Measurements from ENCODE around the gene ITPR2.
"Not testable (repeated sequence)": the region's sequence is repeated elsewhere in the genome, so short reads cannot be mapped to it uniquely, and the experiment has no call there.

The ITPR2 gene

GRCh38 chr12:26732005-26732908 is 100.7 kb downstream of the ITPR2 start:
- no peak overlapping the region for H3K27ac ChIP-seq (ENCODE audit: low read depth, low read length)
- no peaks in the 10 kb centered on the region for H3K9me3 ChIP-seq (ENCODE audit: low read length)
- peaks cover 28% of the 10 kb centered on the region for H3K4me1 ChIP-seq (ENCODE audit: insufficient read depth, low read length)
- no peaks in the 10 kb centered on the region for H3K27me3 ChIP-seq (ENCODE audit: control insufficient read depth in 1 of 2, insufficient read depth in 2 of 2, low read length in 2 of 2)
- no peak overlapping the region for H3K9ac ChIP-seq (ENCODE audit: low read length)
- H3K4me3 ChIP-seq (ENCODE audit: low read depth in 1 of 2, low read length in 2 of 2), result no peak overlapping the region
- no peaks in the 10 kb centered on the region for H3K36me3 ChIP-seq (ENCODE audit: insufficient read depth, low read length)

GRCh38 chr12:26730481-26731350 is 102.3 kb downstream of the ITPR2 start:
- no peaks in the 10 kb centered on the region for H3K9me3 ChIP-seq (ENCODE audit: low read length)
- no peak overlapping the region for H3K27ac ChIP-seq (ENCODE audit: low read depth, low read length)
- no peak overlapping the region for H3K4me3 ChIP-seq (ENCODE audit: low read depth in 1 of 2, low read length in 2 of 2)
- no peaks in the 10 kb centered on the region for H3K27me3 ChIP-seq (ENCODE audit: control insufficient read depth in 1 of 2, insufficient read depth in 2 of 2, low read length in 2 of 2)
- H3K36me3 ChIP-seq (ENCODE audit: insufficient read depth, low read length), result no peaks in the 10 kb centered on the region
- H3K4me1 ChIP-seq (ENCODE audit: insufficient read depth, low read length), result peaks cover 31% of the 10 kb centered on the region
- H3K9ac ChIP-seq (ENCODE audit: low read length), result no peak overlapping the region

GRCh38 chr12:26729137-26729671 is 103.8 kb downstream of the ITPR2 start:
- H3K4me3 ChIP-seq (ENCODE audit: low read depth in 1 of 2, low read length in 2 of 2); H3K27me3 ChIP-seq (ENCODE audit: control insufficient read depth in 1 of 2, insufficient read depth in 2 of 2, low read length in 2 of 2); H3K36me3 ChIP-seq (ENCODE audit: insufficient read depth, low read length); H3K9me3 ChIP-seq (ENCODE audit: low read length); H3K9ac ChIP-seq (ENCODE audit: low read length); H3K27ac ChIP-seq (ENCODE audit: low read depth, low read length): not testable (repeated sequence)
- H3K4me1 ChIP-seq (ENCODE audit: insufficient read depth, low read length), result peaks cover 32% of the 10 kb centered on the region

GRCh38 chr12:26728205-26729050 is 104.6 kb downstream of the ITPR2 start:
- no peak overlapping the region for H3K4me3 ChIP-seq (ENCODE audit: low read depth in 1 of 2, low read length in 2 of 2)

GRCh38 chr12:26727482-26728204 is 105.4 kb downstream of the ITPR2 start:
- H3K27me3 ChIP-seq (ENCODE audit: control insufficient read depth in 1 of 2, insufficient read depth in 2 of 2, low read length in 2 of 2), result no peaks in the 10 kb centered on the region
- no peaks in the 10 kb centered on the region for H3K36me3 ChIP-seq (ENCODE audit: insufficient read depth, low read length)
- no peak overlapping the region for H3K9ac ChIP-seq (ENCODE audit: low read length)
- no peak overlapping the region for H3K27ac ChIP-seq (ENCODE audit: low read depth, low read length)
- H3K9me3 ChIP-seq (ENCODE audit: low read length), result no peaks in the 10 kb centered on the region
- H3K4me1 ChIP-seq (ENCODE audit: insufficient read depth, low read length), result peaks cover 40% of the 10 kb centered on the region
- H3K4me3 ChIP-seq (ENCODE audit: low read depth in 1 of 2, low read length in 2 of 2), result no peak overlapping the region

More at GRCh38 chr12:26728205-26729050, 104.6 kb downstream of the ITPR2 start:
- no peak overlapping the region for H3K9ac ChIP-seq (ENCODE audit: low read length)
- no peak overlapping the region for H3K27ac ChIP-seq (ENCODE audit: low read depth, low read length)
- peaks cover 35% of the 10 kb centered on the region for H3K4me1 ChIP-seq (ENCODE audit: insufficient read depth, low read length)
- no peaks in the 10 kb centered on the region for H3K36me3 ChIP-seq (ENCODE audit: insufficient read depth, low read length)
- no peaks in the 10 kb centered on the region for H3K27me3 ChIP-seq (ENCODE audit: control insufficient read depth in 1 of 2, insufficient read depth in 2 of 2, low read length in 2 of 2)
- H3K9me3 ChIP-seq (ENCODE audit: low read length), result no peaks in the 10 kb centered on the region

GRCh38 chr12:26726956-26727355 is 106.0 kb downstream of the ITPR2 start:
- Histone ChIP-seq H3K4me1 (ENCODE audit: insufficient read depth, low read length) (peaks cover 37% of the 10 kb centered on the region), H3K27ac (ENCODE audit: low read depth, low read length) (no peak overlapping the region), H3K4me3 (ENCODE audit: low read depth in 1 of 2, low read length in 2 of 2) (no peak overlapping the region), H3K9ac (ENCODE audit: low read length) (no peak overlapping the region), H3K36me3 (ENCODE audit: insufficient read depth, low read length) (no peaks in the 10 kb centered on the region), H3K27me3 (ENCODE audit: control insufficient read depth in 1 of 2, insufficient read depth in 2 of 2, low read length in 2 of 2) (no peaks in the 10 kb centered on the region), H3K9me3 (ENCODE audit: low read length) (no peaks in the 10 kb centered on the region)

- no peaks in the 10 kb centered on the region for H3K9me3 ChIP-seq (ENCODE audit: low read length)
- no peak overlapping the region for H3K4me3 ChIP-seq (ENCODE audit: low read depth in 1 of 2, low read length in 2 of 2)
- no peaks in the 10 kb centered on the region for H3K27me3 ChIP-seq (ENCODE audit: control insufficient read depth in 1 of 2, insufficient read depth in 2 of 2, low read length in 2 of 2)
- H3K36me3 ChIP-seq (ENCODE audit: insufficient read depth, low read length), result no peaks in the 10 kb centered on the region
- no peak overlapping the region for H3K9ac ChIP-seq (ENCODE audit: low read length)
- peak overlapping the region; percentile 39 for H3K27ac ChIP-seq (ENCODE audit: low read depth, low read length)
- peaks cover 28% of the 10 kb centered on the region for H3K4me1 ChIP-seq (ENCODE audit: insufficient read depth, low read length)
Measured at GRCh38 chr12:26725276-26725916, 107.6 kb downstream of the ITPR2 start.

- Histone ChIP-seq H3K9ac (ENCODE audit: low read length) (peak overlapping the region; percentile 16), H3K36me3 (ENCODE audit: insufficient read depth, low read length) (no peaks in the 10 kb centered on the region), H3K9me3 (ENCODE audit: low read length) (no peaks in the 10 kb centered on the region), H3K27ac (ENCODE audit: low read depth, low read length) (peak overlapping the region; percentile 60), H3K27me3 (ENCODE audit: control insufficient read depth in 1 of 2, insufficient read depth in 2 of 2, low read length in 2 of 2) (no peaks in the 10 kb centered on the region), H3K4me3 (ENCODE audit: low read depth in 1 of 2, low read length in 2 of 2) (peak overlapping the region in 1 of 2 donors; percentile 9), H3K4me1 (ENCODE audit: insufficient read depth, low read length) (peaks cover 28% of the 10 kb centered on the region)
Measured at GRCh38 chr12:26724309-26724702, 108.7 kb downstream of the ITPR2 start.

GRCh38 chr12:26723379-26724308 is 109.3 kb downstream of the ITPR2 start:
- peak overlapping the region; percentile 60 for H3K27ac ChIP-seq (ENCODE audit: low read depth, low read length)
- H3K4me1 ChIP-seq (ENCODE audit: insufficient read depth, low read length), result peaks cover 28% of the 10 kb centered on the region
- no peaks in the 10 kb centered on the region for H3K36me3 ChIP-seq (ENCODE audit: insufficient read depth, low read length)
- peak overlapping the region in 1 of 2 donors; percentile 9 for H3K4me3 ChIP-seq (ENCODE audit: low read depth in 1 of 2, low read length in 2 of 2)
- no peaks in the 10 kb centered on the region for H3K9me3 ChIP-seq (ENCODE audit: low read length)
- H3K27me3 ChIP-seq (ENCODE audit: control insufficient read depth in 1 of 2, insufficient read depth in 2 of 2, low read length in 2 of 2), result no peaks in the 10 kb centered on the region
- peak overlapping the region; percentile 16 for H3K9ac ChIP-seq (ENCODE audit: low read length)
